Putamen (tissue), 1 donor: ENCODE data around the gene ELMO2.

Source experiments
- DNase-seq: peaks from one replicate; pipeline ENCODE4 v3.0.0-alpha.2; 2016; ENCODE audit warnings: low spot score

The ELMO2 gene

GRCh38 chr20:46352370-46352938, 54.0 kb downstream of the ELMO2 start:
- DNase-seq: no peak

- no peak for DNase-seq
Observed at GRCh38 chr20:46351357-46352058, 54.9 kb downstream of the ELMO2 start.

- no peak for DNase-seq
Observed at GRCh38 chr20:46350986-46351267, 55.5 kb downstream of the ELMO2 start.

- no peak for DNase-seq
Observed at GRCh38 chr20:46350201-46350985, 56.0 kb downstream of the ELMO2 start.

- DNase-seq: no peak
Observed at GRCh38 chr20:46349742-46350056, 56.7 kb downstream of the ELMO2 start.

- DNase-seq: peak; percentile 56
Observed at GRCh38 chr20:46349035-46349741, 57.2 kb downstream of the ELMO2 start.

GRCh38 chr20:46347841-46348803, 58.3 kb downstream of the ELMO2 start:
- peak; percentile 75 for DNase-seq

GRCh38 chr20:46346770-46347169, 59.6 kb downstream of the ELMO2 start:
- DNase-seq: peak; percentile 39

- no peak for DNase-seq
Observed at GRCh38 chr20:46344488-46345162, 61.8 kb downstream of the ELMO2 start.

GRCh38 chr20:46343975-46344357, 62.4 kb downstream of the ELMO2 start:
- no peak for DNase-seq

- no peak for DNase-seq
Observed at GRCh38 chr20:46343348-46343974, 63.0 kb downstream of the ELMO2 start.

- DNase-seq: no peak
Observed at GRCh38 chr20:46342451-46343347, 63.7 kb downstream of the ELMO2 start.

GRCh38 chr20:46342010-46342378, 64.4 kb downstream of the ELMO2 start:
- DNase-seq: no peak

GRCh38 chr20:46341074-46342009, 65.1 kb downstream of the ELMO2 start:
- no peak for DNase-seq

GRCh38 chr20:46339037-46339436, 67.4 kb downstream of the ELMO2 start:
- no peak for DNase-seq

GRCh38 chr20:46336735-46337134, 69.7 kb downstream of the ELMO2 start:
- DNase-seq: no peak

GRCh38 chr20:46334303-46334904, 72.0 kb downstream of the ELMO2 start:
- no peak for DNase-seq
